NCI-H524 (cell line): ENCODE results near the gene NOXA1.

Source experiments
- DNase-seq, 2 experiments: peaks; one replicate each; lab custom pipeline; 2025; lab: John Stamatoyannopoulos, UW

Gene NOXA1

DNA sequence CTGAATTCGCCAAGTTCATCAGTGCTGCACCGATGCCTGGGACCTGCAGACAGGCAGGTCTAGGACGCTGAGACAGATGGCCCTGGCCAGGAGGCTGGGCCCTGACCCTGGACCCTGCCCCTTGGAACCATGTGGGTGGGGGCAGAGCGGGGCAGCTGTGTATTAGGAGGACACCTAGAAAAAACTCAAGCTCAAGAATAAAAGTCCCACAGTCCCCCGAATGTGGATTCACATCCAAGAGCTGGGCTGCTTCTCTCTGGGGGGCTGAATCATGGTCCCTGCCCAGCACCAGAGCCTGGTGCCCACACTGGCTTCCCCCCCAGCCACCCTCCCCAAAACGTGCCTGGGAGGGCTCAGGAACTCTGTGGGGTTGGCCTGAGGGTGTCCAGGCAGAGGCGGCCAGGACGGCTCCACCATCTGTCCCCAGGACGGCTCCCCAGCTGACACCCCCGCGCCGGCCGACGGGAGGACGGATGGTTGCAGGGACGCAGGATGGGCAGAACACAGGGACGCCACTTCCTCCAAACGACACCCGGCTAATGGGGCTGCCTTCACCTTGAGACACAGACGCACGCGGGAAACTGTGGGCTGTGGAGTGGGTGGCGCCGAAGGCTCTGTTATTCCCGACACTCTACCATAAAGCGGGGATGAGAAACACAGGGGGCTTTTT lies 35.2 kb upstream of the NOXA1 start:
- DNase-seq: no peak

DNA sequence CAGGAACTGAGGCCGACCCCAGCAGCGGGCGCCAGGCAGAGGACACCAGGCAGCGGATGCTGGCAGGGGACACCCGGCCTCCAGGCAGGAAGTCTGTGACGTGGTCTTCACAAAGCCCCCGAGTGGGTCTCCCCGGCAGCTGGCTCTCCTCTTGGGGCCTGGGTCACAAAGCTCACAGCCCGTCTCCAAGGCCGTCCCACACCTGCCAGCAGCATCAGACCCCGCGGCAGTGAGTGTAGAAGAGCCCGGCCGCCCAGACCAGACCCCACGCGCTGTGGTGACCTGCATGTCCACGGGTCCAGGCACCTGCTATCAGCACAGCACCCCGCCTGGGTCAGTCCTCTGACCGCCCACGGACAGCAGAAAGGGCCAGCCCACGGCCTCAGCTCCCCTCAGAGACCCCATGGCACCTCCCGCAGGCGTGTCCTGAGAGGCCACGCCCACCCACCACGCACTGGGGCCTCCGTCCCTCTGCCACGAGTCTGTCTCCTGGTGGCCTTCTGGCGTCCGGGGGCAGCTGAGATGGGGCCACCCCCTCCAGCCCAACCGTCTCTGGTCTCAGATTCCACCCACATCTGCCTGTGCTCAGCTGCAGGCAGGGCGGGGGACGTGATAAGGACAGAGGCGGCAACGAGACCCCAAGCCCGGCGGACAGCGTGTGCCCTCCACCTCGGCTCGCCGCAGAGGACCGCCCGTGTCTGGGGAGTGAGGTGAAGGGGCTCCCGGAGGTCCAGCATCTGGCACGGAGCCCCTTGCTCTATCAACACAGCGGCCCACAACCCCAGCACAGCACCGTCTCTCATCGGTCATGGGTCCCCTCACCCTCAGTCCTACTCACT lies 34.4 kb upstream of the NOXA1 start:
- DNase-seq: peak in 1 of 2 experiments; percentile 56

DNA sequence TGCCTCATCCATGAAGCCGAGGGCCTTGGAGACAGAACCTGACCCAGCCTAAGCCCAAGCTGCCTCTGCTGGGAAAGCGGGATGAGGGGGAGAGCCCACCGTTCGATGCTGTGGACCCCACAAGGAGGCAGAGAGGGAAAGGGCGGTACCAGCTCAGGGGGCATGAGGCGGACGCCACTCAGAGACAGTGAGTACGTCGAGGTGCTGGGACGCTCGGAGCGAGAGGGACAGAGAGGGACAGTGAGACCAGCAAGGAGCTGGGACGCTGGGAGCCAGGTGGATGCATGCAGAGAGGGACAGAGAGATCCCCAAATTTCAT lies 33.8 kb upstream of the NOXA1 start:
- no peak for DNase-seq

DNA sequence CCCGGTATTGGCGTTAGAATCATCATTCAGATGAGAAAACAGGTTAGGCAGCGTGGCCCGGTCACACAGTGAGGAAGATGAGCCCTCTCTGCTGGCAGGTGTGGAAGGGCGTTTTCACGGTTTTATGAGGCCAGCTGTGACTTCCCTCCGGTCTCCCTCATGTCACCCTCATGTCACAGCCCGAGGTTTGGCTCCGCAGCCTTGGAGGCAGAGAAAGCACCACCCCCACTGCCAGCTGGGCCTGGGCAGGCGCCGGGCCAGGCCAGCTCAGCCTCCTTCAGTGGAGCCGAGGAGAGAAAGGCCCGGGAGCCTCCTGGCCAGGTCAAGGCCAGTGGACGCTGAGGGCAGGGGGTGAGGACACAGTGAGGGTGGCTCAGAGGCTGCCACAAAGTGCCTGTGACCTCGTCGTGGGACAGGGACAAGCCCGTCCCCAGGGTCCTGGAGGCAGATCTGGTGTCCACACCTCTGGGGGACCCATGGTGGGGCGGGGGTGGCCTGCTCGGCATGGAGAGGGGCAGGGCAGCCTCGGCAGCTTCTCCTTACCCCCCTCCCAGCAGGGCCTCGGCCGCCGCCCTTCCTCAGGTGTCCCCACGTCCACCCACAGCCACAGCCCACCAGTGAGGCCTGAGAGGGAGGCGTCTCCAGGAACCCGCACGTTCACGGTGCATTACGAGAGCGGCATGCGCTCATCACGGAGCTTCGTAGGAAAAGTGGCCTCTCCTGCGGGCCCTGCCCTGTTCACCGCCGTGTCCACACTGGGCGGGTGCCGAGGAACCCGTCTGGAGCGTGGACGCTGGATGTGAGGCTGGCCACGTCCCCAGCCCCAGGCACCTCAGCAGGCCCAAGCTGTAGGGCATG lies 32.4 kb upstream of the NOXA1 start:
- DNase-seq: peak; percentile 77 to 90

DNA sequence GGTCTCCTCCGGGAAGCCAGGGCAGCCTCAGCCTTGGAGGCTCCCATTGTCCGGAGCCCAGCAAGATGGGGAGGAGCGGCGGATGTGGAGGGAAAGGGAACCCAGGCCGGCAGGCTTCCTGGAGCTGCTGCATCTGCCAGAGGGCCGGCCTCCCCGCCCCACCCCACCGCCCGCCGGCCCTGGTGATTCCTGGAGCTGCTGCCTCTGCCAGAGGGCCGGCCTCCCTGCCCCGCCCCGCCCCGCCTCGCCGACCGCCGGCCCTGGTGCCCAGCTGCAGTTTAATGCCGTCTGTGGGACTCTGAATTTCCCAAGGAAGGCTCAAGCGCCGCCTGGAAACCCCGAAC lies 31.8 kb upstream of the NOXA1 start:
- DNase-seq: no peak

DNA sequence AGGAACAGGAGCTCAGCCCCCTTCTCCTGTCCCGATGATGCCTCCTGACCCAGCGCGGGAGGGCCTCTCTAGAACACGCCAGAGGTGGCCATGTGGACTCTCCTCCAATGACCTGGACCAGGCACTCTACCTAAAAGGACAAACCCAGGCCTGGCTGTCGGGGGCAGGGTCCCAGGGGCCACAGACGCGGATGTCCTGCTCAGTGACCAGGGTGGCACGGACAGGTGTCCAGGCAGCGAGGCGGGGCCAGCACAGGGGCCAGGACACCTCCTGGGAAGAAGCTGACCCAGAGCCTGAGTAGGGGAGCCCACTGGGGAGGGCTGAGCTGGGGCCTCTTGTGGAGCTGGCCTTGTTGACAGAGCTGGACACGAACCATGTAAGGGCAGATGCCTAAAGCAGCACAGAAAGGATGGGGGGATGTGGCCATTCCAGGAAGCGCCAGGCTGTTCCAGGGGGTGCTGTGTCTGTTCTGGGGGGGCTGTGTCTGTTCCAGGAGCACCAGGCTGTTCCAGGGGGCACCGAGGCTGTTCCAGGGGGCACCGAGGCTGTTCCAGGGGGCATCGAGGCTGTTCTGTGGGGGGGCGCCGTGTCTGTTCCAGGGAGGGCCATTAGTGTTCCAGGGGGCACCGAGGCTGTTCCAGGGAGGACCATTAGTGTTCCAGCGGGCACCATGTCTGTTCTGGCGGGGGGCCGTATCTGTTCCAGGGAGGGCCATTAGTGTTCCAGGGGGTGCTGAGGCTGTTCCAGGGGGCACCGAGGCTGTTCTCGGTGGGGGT lies 30.8 kb upstream of the NOXA1 start:
- DNase-seq: no peak

DNA sequence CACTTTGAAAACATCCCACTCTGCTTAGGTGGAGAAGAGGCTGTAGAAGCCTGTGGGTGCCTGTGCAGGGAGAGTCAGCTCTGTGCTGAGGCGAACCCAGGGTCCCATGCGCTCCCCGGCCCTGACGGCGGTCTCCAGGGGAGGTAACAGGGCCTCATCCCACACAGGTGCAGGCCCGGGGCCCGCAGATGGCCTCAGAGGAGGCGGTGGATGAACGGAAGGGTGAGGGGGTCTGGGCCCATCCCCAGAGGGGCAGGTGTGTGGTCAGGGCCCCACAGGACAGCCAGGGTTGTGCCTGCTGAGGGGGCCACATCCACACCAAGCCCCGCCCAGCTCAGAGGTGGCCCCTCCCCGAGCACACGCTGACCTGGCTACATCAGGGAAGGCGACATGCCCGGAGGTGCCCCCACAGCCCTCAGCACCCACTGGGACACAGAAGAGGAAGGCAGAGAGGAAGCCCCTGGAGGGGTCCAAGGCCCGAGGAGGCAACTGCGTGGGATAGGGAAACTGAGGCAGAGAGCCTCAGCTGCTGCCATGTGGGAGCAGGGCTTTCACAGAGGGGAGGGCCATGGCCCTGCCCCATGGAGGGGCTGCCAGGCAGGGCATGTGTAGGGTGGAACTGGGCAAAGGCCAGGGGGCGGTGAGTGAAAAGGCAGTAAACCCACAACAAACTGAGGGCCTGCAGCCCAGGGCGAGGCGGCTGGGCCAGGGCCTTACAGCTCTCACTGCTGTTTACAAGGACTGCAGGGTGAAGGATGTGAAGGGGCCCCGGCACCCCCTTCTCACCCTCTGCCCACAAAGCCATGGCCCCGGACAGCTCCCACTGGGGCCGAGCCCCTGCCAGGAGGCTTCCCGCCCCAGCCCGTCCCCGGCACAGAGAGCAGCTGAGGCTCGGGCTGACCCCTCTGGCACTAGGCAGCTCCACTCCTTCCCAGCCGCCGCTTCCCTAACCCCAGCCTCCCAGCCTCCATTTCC lies 29.7 kb upstream of the NOXA1 start:
- no peak for DNase-seq

DNA sequence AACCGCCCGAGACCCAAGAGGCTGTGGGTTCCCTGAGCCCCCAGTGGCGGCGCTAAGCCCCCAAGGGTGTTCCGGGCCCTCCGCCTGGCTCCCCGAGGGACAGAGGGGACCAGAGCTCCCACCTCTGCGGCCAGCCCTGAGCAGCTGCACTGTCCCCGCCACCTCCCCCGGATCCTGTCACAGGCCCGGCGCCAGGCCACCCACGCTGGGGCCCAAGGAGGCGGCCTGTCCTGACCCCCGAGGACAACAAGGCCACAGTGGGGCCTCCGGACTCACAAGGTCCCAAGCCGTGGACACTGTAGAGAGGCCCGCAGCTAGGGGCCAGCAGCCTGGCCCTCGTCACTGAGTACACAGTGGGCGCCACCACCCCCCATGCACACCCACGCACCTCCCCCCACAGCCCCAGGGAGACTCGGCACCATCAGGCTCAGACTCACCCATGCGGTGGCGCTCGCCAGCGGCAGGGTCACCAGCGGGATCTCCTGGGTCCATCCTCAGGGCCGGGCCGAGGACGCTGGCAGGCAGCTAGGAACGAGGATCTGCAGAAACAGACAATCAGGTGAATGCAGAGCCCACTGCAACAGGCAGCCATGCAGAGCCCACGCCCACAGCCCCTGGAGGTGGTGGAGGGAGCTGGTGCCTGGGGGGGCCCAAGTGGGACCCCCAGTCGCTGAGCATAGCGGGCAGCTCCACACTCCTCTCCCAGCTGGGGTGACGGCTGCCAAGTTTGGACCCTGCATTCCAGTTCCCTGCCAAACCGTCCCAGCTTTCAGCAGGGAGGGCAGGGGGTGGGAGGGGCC lies 28.1 kb upstream of the NOXA1 start:
- DNase-seq: no peak

DNA sequence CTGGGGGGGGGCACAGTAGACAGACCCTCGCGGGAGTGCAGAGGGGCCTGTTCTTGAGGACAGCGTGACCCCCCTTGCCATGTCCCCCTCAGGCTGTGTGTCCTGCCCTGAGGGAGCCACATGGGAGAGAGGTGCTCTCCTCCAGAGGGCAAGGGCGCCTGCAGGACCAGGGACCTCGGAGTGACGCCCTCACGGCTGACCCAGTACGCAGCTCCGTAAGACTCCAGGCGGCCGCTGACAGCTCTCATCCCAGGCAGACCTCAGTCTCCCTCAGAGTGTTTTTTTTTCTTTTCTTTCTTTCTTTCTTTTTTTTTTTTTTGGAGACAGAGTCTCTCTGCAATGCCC lies 27.6 kb upstream of the NOXA1 start:
- DNase-seq: no peak

DNA sequence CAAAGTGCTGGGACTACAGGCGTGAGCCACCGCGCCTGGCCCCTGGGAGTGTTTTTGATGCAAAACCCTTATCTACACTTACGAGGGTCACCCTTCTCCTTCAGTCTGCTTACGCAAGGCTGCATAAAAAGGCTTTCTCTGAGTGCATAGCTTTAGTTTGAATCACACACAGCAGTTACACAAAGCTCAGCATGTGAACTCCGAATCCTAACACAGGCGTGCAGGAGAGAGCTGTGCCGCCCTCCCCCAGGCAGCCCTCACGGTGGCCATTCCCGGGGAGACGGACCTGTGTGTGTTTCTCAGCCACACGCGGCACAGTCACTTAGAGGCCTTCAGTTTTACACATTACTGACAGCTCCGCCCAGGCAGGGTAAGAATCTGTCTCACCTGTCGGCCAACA lies 27.0 kb upstream of the NOXA1 start:
- no peak for DNase-seq

DNA sequence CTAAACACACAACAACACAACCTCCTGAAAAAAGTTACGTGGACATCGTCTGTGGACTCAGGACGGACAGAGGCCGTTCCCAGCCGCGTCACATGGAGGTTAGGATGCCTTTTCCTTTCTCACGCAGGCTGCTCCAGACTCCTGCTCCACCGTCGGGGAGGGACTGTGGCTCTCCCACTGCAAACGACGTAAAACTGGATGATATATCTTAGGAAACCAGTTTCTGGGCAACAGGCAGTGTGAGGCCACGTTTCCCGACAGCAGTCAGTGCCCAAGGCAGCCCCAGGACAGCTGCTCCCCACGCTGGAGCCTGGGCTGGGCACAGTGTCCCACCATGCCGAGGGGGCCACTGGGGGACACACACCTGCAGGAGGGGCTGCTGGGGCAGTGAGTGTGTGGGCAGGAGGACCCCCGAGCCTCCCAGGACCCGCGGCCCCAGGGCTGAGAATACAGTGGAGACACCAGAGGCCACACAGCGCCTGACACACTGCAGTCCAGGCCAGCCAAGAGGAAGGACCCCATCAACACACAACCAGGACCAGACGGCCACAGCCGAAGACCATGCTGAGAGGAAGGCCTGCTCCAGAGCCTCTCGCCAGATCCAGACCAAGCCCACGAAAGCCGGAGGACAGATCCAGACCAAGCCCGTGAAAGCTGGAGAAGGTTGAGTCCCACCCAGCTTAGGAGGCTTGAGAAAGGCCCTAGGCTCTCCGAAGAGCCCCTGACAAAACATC lies 26.4 kb upstream of the NOXA1 start:
- no peak for DNase-seq

DNA sequence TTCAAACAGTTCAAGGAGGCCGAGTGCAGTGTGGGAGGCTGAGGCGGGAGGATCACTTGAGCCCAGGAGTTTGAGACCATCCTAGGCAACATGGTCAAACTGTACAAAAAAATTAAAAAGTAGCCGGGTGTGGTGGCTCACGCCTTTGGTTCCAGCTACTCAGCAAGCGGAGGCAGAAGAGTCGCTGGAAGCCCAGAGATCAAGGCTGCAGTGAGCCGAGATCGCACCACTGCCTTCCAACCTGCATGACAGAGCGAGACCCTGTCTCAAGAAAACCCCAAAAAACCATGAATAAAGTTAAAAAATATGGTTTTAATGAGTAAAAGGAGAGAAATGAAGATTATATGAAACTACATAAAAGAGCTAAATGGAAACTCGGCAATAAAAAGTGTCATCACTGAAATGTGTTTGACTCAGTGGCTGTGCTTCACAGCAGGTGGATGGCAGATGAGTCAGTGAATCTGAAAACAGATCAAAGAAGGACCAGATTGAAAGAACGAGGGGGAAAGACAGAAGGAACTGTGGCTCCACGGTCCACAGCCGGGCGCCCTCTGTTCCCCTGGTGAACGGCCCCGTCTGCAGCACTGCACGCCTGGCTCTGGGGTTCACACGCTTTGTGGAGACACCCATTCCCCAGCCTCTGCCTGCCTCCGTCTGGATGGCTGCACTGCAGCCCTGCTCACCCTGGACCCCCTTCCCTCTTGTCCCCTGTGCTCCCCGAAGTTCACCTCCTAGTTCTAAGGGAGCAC lies 25.3 kb upstream of the NOXA1 start:
- no peak for DNase-seq

DNA sequence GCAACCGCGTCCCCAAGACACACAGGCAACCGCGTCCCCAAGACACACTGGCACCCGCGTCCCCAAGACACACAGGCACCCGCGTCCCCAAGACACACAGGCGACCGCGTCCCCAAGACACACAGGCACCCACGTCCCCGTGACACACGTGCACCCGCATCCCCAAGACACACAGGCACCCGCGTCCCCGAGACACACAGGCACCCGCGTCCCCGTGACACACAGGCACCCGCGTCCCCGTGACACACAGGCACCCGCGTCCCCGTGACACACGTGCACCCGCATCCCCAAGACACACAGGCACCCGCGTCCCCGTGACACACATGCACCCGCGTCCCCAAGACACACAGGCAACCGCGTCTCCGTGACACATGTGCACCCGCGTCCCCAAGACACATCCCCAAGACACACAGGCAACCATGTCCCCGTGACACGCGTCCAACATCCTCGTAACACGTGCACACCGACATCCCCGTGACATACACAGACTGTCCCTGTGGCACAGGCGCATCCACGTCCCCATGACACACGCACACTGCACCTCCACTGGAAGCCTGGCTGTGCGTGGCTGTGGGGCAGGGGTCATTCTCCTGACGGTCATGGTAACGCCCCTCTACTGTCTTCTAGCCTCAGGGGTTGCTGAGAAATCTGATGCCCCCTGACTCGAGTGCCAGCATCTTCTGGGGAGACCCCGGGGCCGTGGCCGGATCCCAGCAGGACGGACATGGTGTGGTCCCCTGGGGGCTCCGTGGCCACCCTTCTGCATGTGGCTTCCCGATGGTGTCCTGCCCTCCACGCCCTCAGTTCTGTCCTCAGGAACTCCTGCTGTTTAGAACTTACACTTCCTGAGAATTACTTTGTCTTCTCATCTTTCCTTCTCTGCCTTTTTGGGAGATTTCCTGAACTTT lies 24.4 kb upstream of the NOXA1 start:
- DNase-seq: no peak

DNA sequence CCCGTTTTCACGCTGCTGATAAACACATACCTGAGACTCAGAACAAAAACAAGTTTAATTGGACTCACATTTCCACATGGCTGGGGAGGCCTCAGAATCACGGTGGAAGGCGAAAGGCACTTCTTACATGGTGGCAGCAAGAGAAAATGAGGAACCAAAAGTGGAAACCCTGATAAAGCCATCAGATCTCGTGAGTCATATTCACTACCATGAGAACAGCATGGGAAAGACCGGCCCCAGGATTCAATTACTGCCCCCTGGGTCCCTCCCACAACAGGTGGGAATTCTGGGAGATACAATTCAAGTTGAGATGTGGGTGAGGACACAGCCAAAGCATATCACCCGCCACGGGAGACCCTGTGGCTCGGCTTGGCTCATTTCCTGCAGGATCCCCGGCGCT lies 20.4 kb upstream of the NOXA1 start:
- no peak for DNase-seq

DNA sequence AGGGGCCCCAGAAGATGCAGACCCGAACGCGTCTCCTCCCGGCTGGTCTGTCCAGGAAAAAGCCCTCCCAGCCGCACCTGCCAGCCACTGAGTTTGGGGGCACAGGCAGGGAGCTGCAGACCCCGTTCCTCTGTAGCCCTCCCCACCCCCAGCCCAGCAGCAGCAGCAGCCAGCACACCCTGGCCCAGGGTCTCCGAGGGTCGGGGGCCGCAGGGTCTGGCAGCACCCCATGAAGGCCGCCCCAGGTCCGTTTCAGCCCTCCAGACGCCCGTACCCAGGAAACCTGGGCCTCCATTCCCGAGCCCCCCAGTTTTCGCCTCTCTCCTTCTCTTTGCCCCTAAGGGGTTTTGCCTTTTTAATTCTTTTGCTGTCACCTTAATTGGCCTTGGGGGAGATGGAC lies 19.9 kb upstream of the NOXA1 start:
- DNase-seq: no peak

DNA sequence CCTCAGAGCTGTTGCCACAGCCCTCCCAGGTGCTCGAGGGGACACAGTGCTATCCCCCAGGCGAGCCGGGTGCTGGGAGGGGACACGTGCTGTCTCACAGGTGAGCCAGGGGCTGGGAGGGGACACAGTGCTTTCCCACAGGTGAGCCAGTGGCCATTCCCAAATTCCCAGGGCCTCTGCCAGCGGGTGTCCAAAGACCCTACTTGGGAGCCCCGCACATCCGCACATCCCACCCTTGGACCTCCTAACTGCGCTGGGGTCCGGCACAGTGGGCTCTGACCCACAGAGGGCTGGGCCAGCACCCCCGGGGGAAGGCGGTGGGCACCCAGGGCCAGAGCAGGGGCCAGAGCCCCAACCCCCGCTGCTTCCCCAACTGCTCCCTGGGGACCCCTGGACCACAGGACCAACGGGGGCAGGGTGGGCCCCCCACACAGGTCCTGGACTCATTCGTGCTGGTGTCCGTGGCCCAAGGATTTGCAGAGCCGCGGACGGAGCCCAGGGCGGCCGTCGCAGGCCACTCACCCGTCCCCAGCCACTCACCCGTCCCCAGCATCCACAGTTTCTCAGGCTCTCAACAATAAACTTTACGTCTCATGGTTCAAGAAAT lies 18.1 kb upstream of the NOXA1 start:
- no peak for DNase-seq

DNA sequence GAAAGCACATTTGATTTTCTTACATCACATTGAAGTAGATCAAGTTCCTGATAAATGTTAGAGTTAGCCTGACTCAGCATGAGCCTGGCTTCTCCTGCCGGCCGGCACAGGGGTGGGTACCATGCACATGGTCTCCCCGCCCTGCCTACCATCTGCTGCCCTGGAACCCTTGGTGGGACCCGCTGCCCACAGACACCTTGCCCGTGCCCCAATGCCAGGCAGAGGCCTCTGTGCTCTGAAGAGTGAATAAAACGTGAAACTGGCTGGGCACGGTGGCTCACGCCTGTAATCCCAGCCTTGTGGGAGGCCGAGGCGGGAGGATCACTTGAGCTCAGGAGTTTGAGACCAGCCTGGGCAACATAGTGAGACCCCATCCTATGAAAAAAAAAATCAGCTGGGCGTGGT lies 17.5 kb upstream of the NOXA1 start:
- no peak for DNase-seq
